Right ventricle myocardium superior (tissue), 1 donor: ENCODE measurements around the gene S100A8. TPM values are rescaled to one million over a fixed set of nuclear protein-coding genes. Genes with fewer than 3 reads are reported as not detected.

Source experiments
- ATAC-seq: fragments of 200-7000 bp; cut with Tn5 transposase; one replicate; pipeline ENCODE4 v1.9.1; 2020; ENCODE audit warnings: mild to moderate bottlenecking; ENCODE audit not compliant: poor library complexity
- DNase-seq: peaks from one replicate; pipeline ENCODE4 v3.0.0-alpha.2; 2020
- intact Hi-C: fragments of 100-400 bp; cut with DNase I; formaldehyde crosslinking; loops from one replicate; pipeline ENCODE4 v1.11.2; 2022
- total RNA-seq: library from RNA; stranded (reverse); fragmentation: NEBNext Ultra II Directional; extraction: Animal tissue kit (Norgen Biotek cat#: 25700); gene quantifications from one replicate; pipeline ENCODE4 v1.2.1, GENCODE V29; 2021
- donor health status: DM: no; HTN: yes; CAD: no; lungs with severe emphysema.

S100A8 gene
- total RNA-seq, 1 donor from 2014 or later = 42.5 TPM

DNA sequence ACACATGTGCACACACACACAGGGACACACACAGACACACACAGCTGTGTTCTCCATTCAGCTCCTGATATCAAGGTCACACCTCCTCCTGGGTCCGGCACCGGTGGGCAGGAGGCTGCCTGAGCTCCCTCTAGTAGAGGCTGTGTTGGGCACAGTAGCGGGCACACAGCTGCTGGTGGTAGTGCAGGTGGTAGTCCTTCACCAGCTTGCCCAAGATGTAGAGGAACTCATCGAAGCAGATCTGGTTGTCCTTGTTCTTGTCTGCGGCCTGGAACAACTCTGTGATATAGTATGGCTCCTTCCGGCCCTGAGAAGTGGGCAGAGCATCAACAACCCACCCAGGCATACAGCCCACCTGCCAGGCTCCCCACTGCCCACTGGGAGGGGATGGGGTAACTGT lies 5.6 kb upstream of the S100A8 start:
- intact Hi-C loops = no loop called here
- ATAC-seq = no peak
- DNase-seq = no peak

DNA sequence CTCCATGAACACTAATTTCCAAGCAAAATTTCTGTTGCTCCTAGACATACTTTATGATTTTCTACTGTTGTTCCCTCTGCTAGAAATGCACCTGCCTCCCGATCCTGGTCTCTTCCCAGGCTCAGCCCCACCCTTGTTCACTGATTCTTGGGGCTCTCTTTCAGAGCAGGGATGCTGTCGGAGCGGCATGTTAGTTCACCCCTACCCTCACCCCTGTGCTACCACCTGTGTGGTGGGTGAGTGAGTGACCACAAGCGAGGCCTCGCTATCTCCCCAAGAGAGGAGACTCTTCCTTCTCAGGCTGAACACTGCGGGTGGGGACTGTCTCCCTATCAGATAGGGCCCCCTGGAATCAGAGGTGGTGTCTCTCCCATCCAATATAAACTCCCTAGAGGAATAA lies 4.9 kb upstream of the S100A8 start:
- DNase-seq (no peak), ATAC-seq (no peak)
- intact Hi-C loops = no loop called here

DNA sequence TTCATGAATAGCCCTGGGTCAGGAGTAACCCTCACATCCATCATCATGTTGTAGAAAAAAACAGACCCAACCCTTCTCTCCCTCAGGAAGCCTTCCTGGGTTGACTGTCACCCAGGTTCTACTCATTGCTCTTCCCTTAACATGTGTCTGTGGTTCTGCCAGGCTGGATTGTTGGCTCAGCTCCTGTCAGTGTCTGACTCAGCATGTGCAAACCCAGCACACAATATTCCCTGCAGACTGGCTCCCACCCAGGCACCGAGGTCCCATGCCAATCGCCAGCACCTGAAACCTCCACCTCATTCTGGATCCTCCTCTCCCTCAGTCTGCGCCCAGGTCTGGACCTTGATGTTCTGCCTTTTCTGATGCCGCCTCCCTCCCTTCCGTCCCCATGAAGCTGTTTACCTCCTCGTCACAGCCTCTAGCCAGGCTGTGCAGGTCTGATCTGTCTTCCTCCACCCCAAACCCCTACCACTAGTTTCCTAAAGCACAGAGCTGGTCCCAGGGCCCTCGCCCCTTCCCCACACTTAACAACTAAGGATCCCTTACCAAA lies 4.3 kb upstream of the S100A8 start:
- DNase-seq = no peak
- peak; percentile 66 for ATAC-seq
- intact Hi-C loops = no loop called here

DNA sequence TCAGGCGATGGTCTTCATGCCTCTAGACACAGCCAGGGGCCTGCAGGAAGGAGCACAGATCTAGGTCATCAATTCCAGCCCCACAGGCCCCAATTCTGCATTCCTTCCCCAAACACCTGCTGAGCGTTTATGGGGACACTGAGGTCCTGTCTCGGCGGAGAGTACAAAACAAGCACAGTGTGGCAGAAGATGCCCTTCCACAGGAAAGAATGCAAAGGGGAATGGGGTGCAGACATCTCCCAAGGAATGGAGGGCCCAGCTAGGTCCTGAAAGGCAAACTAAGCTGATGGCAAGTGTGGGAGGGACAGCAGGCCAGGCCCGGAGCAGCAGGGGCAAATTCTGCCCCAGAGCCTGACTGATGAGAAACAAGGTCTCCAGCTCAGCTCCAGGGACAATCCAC lies 3.5 kb upstream of the S100A8 start:
- intact Hi-C loops = no loop called here
- ATAC-seq (no peak), DNase-seq (no peak)

DNA sequence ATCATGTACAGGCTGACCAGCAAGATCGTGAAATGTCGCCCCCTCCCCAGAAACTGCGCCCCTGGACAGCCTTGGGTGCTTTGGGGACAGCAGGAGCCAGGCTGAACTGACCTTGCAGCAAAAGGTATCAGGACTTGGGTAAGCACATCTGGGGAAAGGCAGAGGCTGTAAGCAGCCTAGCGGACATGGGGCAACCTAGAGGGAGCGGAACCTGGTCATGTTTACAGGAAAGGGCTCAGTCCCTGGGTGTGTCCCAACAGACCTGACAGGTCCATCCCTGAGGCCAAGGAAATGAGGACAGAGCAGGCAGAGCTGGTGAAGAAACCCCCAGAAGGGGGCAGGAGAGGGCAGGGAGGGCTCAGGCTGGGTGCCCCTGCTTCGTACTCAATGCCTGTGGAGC lies 3.1 kb upstream of the S100A8 start:
- ATAC-seq = no peak

DNA sequence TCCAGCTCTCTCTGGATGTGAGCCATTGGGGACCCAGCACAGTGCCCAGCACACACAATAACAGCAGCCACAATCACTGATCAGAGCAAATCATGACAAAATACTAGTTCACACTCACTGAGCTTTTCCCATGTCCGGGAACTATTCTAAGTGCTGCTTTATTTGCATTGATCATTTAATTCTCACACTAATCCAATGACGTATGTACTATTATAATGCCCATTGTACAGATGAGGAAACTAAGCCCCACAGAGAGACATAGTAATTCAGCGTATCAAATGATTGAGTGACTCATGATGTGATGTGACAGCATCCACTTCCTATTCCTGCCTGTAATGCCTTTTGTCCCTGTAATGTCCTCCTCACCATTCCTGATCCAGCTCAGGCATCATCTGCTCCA lies 1.9 kb upstream of the S100A8 start:
- intact Hi-C loops = no loop called here
- ATAC-seq (no peak), DNase-seq (no peak)

More for the DNA sequence above, 3.1 kb upstream of the S100A8 start:
- intact Hi-C loops = no loop called here
- no peak for DNase-seq

DNA sequence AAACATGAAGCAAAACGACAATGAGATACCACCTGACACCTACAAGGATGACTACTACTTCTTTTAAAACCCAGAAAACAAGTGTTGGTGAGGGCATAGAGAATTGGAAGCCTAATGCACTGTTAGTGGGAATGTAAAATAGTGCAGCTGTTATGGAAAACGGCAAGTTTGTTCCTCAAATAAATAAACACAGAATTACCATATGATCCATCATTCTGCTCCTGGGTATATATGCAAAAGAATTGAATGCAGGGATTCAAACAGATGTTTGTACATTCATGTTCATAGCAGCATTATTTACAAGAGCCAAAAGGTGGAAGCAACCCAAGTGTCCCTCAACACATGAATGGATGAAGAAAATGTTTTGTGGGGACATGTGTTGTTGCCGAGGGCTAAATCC lies 1.4 kb upstream of the S100A8 start:
- intact Hi-C loops = no loop called here
- ATAC-seq (no peak), DNase-seq (no peak)

DNA sequence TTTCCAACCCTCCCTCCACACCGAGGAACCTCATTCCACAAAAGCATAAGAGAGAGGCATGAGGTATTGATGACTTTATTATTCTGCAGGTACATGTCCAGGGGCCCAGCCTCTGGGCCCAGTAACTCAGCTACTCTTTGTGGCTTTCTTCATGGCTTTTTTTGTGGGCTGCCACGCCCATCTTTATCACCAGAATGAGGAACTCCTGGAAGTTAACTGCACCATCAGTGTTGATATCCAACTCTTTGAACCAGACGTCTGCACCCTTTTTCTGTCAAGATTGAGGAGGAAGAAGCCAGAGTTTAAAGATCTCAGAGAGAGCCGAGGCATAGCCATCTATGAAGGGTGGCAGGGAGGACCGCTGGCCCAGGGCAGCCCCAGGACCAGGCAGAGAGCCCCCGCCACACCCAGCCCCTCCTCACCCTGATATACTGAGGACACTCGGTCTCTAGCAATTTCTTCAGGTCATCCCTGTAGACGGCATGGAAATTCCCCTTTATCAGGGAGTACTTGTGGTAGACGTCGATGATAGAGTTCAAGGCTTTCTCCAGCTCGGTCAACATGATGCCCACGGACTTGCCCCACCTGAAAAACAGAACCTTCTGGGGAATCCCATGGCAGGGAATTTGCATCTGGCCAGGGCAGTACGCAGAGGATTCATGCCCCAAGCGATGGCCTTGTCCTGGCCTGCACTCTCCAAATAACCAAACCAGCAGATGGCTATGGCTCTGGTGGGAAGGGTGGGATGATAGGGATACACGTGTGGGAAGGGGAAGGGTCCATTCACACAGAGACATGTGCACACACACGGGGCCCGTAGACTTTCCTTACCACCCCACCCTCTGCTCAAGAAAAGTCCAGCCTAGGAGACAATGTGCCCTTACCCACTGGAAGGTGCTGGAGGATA lies 647 bp downstream of the S100A8 start:
- DNase-seq (no peak), ATAC-seq (peak; percentile 11)
- intact Hi-C loops = no loop called here

DNA sequence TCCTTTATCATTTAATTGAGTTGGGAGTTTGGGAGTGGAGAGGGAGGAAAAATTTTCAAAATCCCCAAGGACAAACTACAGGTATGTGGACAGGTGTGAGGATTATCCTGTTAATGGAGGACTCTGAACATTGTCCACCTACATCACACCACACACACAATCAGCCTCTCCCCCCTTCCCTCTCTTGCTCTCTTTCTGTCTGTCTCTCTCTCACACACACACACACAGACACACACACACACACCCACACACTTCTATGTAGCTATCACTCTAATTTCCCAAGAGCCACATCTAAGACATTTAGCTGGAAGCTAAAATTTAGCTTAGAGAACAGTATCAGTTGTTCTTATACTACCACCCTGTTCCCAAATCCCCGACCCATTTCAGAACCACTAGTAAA lies 1.5 kb downstream of the S100A8 start:
- DNase-seq (no peak), ATAC-seq (no peak)
- intact Hi-C loops = no loop called here

DNA sequence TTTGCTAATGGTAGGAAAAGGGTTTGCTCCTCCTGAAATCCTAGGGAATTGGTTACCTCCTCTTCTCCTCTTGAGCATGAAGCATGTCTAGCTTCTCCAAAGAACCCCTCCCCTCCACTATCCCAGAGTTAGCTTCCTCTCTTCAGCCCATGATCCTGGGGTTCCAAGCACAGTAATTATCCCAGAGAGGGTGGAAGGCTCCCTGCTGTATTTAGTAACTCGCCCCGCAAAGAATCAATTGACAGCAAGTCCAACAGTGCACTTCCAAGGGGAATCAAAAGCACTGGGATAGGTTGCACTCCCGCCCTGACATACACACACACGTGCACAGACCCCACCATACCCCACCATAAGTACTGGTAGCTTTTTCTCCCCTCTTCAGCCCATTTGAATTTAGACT lies 3.1 kb downstream of the S100A8 start:
- DNase-seq = no peak
- intact Hi-C loops = no loop called here
- ATAC-seq = no peak

DNA sequence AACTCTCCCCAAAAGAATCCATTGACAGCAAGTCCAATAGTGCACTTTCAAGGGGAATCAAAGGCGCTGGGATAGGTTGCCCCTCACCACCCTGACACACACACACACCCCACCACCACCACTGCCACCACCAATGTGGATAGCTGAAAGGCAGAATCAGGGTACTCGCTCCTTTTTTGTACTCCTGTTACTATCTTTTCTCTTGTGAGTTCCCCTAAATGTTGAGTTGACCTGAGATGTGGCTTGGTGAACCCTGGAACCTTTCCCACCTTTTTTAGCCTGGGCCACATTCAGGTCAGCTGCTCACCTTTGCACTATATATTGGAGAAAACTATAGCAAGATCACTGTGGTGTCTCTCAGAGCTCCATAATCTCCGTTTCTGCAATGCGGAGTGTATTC lies 3.9 kb downstream of the S100A8 start:
- ATAC-seq = no peak
- intact Hi-C loops = no loop called here
- no peak for DNase-seq

DNA sequence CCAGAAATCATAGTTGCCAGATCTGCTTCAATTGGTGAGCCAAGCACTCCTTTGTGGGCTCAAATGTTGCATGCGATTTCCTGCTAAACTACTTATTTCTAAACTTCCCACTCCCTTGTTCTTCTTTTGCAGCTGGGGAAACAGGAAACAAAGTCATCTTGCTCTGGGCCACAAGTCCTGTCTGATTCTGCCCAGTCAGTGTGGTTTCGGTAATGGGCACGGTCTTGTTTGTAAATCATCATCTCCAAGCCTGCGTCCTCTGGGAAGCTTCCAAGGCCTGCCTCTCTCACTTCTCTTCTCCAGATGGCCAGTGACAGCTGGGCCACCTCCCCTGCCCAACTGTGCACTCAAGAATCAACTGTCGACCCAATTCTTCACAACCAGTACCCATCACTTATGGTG lies 4.4 kb downstream of the S100A8 start:
- ATAC-seq (peak; percentile 69), DNase-seq (peak; percentile 75)

DNA sequence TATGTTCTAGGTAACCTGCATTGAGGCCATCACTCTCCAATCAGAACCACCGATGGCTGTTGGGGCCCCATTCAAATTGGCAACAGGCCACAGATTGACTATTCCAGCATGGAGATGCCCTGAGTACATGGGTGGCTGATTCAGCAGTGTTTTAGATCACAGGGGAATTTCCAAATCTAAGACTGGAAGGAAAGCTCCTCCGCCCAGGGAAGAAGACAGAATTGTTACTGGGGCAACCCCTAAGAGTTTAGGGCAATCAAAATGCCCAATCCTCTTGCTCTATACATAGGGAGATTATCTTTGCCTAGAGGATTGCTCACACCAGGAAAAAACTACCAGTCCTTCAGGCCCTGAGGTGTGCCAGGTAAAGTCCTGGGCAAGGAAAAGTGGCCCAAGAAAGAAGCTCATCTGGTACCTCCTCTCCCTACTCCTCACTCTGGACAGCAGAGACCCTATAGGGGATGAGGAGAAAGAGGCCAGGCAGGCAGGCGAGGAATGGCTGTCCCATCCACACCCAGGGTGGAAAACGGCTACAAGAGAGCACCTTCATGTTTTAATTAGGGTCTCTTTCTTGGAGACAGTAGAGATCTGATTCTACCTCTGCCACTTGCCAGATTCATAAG lies 5.8 kb downstream of the S100A8 start:
- DNase-seq (no peak), ATAC-seq (peak; percentile 11)
- intact Hi-C loops = no loop called here

More for the DNA sequence above, 4.4 kb downstream of the S100A8 start:
- intact Hi-C loops = no loop called here

DNA sequence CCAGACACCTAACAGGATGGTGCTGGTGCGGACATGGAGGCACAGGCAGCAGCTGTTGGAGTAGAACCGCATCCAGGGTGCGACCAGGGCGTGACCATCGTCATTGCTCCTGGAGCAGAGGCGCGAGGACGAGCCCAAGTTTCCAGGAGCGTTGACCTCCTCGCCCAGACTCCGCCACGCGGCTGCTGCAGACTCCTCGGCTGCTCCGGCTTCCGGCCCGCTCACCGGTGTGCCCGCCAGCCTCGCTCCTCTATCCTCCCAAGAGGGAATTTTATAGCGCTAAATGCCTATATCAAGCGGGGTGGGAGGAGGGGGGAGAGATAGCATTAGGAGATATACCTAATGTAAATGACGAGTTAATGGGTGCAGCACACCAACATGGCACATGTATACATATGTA lies 10.2 kb downstream of the S100A8 start:
- ATAC-seq = no peak
- intact Hi-C loops = no loop called here
- no peak for DNase-seq

DNA sequence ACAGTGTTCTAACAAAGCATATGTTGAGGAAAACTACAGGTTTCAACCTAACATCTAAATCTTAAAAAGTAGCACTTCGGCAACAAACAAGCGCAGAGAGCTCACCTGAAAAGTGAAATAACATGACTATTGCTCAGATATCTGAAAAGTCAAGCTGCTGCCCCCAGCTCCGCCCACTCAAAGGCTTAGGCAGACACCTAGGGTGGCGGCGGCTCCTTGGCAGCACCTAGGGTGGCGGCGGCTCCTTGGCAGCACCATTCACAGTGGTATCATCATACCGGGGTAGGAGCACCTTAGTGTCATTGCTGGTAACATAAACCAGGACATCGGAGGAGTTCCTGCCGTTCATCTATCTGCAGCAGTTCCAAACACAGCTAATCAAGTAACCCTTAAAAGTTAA lies 11.3 kb downstream of the S100A8 start:
- ATAC-seq = no peak

DNA sequence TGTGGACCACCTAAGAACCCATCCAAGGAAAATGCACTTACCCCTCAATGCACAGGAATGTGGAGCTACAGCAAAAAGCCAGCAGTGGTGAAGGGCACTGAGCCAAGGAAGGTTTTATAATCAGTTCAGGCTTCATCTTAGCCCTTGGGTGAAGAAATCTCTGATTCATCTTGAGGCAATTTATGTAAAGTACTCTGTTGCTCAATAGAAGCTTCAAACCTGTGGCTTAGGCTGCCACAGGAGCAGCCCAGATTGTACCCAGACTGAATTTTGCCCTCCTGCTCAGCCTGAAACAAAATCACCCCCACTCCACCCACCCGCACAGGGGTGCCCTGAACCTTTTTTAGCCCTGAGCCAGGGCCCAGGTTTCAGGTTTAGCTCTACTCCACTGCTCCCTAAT lies 15.4 kb downstream of the S100A8 start, which contains the start of gene S100A12:
Gene S100A12, minus strand, starts transcription at position 111 of the 400 bp plus-strand sequence. CDS start 1,029 bp downstream, outside the sequence.
- no peak for ATAC-seq
- intact Hi-C loops = no loop called here
- DNase-seq = no peak

More for the DNA sequence above, 11.3 kb downstream of the S100A8 start:
- intact Hi-C loops = no loop called here
- no peak for DNase-seq

DNA sequence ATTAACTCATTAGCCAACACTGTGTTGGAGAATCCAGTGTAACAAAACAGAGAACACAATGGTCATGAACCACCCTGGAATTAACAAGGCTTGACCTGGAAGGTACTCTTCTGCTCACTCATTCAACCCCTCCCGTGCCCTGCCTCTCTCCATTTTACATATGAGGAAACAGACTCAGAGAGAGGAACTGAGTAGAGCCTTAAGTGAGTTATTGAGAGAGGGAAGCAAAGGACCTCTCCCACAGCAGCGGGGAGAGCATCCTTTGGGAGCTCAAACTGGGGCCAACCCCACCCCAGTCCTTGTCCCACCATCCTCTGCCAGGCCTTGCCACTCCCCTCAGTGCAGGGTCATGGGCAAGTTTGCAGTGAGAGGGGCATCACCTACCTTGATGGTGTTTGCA lies 16.8 kb downstream of the S100A8 start:
- intact Hi-C loops = no loop called here
- DNase-seq (no peak), ATAC-seq (peak; percentile 29)

DNA sequence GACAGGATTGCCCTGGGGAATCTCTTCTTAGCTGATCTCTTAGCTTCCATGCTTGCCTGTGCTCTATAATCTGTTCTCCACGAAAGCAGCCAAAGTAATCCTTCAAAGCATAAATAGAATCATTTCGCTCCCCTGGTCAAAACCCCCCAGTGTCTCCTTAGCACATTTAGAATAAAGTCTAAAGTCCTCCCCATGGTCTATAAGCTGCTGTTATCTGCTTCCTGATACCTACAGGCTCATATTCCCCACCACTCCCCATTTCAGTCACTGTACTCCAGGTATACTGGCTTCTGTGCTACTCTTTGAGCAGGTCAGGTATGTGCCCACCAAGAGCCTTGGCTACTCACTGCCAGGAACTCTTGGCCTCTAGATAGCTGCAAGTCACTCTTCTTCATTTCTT lies 18.3 kb downstream of the S100A8 start:
- intact Hi-C loops = no loop called here
- no peak for DNase-seq
- no peak for ATAC-seq

DNA sequence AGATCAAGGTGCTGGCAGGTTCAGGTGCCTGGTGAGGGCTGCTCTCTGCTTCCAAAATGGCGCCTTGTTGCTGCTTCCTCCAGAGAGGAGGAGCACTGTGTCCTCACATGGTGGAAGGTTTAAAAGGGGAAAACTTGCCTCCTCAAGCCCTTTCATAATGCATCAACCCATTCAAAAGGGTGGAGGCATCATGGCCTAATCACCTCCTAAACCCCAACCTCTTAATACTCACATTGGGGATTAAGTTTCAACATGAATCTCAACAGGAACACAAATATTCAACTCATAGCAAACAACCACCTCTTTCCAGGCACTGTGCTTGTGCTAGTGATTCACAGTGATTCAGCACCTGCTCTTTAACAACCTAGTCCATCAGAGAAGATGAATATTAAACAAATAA lies 19.6 kb downstream of the S100A8 start:
- DNase-seq (no peak), ATAC-seq (no peak)
- intact Hi-C loops = no loop called here

DNA sequence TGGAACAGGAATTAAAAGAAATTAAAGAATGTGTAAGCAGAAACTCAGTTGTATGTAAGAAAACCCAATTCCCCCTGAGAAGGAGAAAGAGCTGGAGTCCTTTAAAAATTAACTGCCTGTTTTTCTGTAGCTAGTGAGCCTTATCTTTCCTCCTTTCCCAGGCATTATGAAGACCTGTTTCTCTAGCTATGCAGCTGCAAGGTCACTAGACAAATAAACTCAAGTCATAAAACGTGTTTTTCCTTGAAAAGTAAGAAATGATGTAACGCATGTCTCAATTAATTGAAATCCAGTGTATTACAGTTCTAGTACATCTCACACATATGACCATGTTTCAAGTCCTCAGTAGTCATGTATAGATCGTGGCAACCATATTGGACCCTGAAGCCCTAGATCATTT lies 20.7 kb downstream of the S100A8 start:
- intact Hi-C loops = no loop called here
- DNase-seq = no peak
- ATAC-seq = no peak
